ENCODE data around the gene RAB39A.
A peak's percentile ranks its signal among the peaks of the same experiment; 100 is the strongest.

The RAB39A gene

GRCh38 chr11:108008656-108009496, 80.6 kb downstream of the RAB39A start, which contains the start of gene CUL5:
Gene CUL5 (plus strand): TSS chr11:108008898. CDS start chr11:108009349, 451 bp downstream.
- peak within 1 kb of the TSS; percentile 83 for H3K4me3 ChIP-seq (ENCODE audit: low read length)
- DNase-seq (ENCODE audit: low read depth), result peak; percentile 97
- TF ChIP-seq CTCF (conservative IDR thresholded peaks at IDR 0.05; ENCODE audit: low read length), result peak; percentile 77

- DNase-seq (ENCODE audit: low read depth), result peak; percentile 15
- no peak for TF ChIP-seq CTCF (conservative IDR thresholded peaks at IDR 0.05; ENCODE audit: low read length)
- peak overlapping the region; percentile 83 for H3K4me3 ChIP-seq (ENCODE audit: low read length)
These were observed 81.5 kb downstream of the RAB39A start for GRCh38 chr11:108009497-108010370.

- H3K4me3 ChIP-seq (ENCODE audit: low read length), result no peak overlapping the region
- TF ChIP-seq CTCF (conservative IDR thresholded peaks at IDR 0.05; ENCODE audit: low read length), result no peak
- DNase-seq (ENCODE audit: low read depth), result no peak
These were observed 84.0 kb downstream of the RAB39A start for GRCh38 chr11:108012139-108012725.
